ENCODE data around the gene MTOR. TPM values are rescaled to one million over a fixed set of nuclear protein-coding genes. Genes with fewer than 3 reads are reported as not detected.
"Not testable (repeated sequence)": the region's sequence is repeated elsewhere in the genome, so short reads cannot be mapped to it uniquely, and the experiment has no call there.

The MTOR gene
- 48.1 and 54.4 TPM in 2 replicates for total RNA-seq

DNA sequence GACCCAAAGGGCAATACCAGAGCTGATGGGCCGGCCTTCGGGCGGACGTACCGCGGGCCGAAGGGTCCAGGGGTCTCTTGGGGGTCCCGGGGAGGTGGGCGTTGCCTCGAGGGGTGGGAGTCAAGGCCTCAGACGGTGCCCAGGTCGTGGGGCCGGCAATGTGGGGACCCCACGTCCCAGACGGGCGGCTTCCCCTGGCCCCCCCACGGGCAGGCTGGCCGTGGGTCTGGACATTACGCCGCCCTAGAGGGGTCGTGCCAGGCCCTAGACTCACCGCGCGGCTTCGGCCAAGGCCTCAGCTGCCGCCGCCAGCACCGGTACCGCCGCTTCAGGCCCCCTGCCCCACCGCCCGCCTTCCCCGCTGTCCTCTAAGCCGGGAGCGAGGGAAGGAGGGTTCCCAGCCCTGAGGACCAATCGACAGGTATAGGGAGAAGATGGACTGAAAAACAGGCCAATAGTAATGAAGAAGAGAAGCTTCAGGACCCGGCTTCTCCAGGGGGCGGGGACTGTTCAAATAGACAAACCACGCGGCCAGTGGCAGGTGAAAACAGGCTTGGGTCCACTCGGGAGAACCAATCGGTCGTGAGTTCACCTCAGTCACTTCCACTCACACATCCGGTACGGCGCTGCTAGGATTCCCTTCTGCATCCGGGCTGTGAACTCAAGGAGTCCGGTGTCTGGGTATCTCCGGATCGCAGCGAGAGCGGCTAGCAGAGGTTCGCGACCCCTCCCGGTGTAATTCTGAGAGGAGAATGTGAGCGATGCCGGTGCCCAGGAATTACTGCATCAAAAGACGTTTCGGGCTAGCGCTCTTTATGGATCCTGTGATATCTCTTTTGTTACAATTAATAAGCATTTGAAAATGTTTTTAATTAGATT is at the start of gene MTOR:
Gene MTOR (minus strand): TSS at position 381 of the 879 bp plus-strand sequence. CDS start 3,142 bp downstream, outside the sequence.
- Mint-ChIP-seq H3K27ac (peak within 1 kb of the TSS; percentile 81), H3K36me3 (ENCODE audit: low read depth) (peaks cover 18% of the 10 kb centered on the region), H3K9me3 (no peaks in the 10 kb centered on the region), H3K4me3 (peak within 1 kb of the TSS; percentile 90), H3K27me3 (peaks cover 5% of the 10 kb centered on the region), H3K4me1 (peaks cover 7% of the 10 kb centered on the region)
- DNase-seq: peak; percentile 99
- intact Hi-C loops (cut with micrococcal nuclease): loop anchor here (1.0 to 5.0 kb wide), 4 partner anchors 11 to 545 kb away; partner anchors contain the start of genes CLCN6, MTHFR, SRM and TARDBP

GRCh38 chr1:11309385-11309784 is 47.0 kb upstream of the MTOR start:
- H3K36me3 Mint-ChIP-seq (ENCODE audit: low read depth): no peaks in the 10 kb centered on the region
- intact Hi-C loops (cut with micrococcal nuclease): no loop called here
- peaks cover 4% of the 10 kb centered on the region for H3K27me3 Mint-ChIP-seq
- H3K27ac Mint-ChIP-seq: no peak overlapping the region
- no peak overlapping the region for H3K4me3 Mint-ChIP-seq
- H3K4me1 Mint-ChIP-seq: peaks cover 5% of the 10 kb centered on the region
- no peak for DNase-seq
- H3K9me3 Mint-ChIP-seq: no peaks in the 10 kb centered on the region

DNA sequence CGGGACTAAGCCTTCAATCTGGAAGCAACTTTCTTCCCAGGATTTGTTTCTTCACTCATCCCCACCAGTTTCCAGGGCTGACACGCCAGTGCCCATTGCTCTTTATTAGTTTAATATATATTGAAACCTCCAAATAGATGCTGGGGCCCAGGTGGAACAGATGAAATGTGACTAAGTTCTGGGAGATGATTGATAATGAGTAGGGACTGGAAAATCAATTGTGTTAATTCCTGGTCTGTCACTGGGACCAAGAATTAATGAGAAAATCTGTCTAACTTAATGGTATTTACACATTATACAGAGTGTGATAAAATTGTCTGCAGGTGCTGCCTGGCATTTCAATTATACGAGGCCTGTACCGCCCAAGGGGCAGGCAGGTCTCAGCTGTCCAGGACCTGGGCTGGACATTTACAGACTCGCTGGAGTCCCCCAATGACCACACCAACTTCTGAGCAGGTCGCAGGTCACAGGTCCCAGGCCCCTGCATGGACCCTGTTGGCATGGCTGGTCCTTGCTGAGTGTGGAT is 46.4 kb upstream of the MTOR start:
- peaks cover 4% of the 10 kb centered on the region for H3K27me3 Mint-ChIP-seq
- no peak overlapping the region for H3K4me3 Mint-ChIP-seq
- intact Hi-C loops (cut with micrococcal nuclease): no loop called here
- H3K9me3 Mint-ChIP-seq: no peaks in the 10 kb centered on the region
- H3K36me3 Mint-ChIP-seq (ENCODE audit: low read depth): no peaks in the 10 kb centered on the region
- H3K4me1 Mint-ChIP-seq: peaks cover 5% of the 10 kb centered on the region
- no peak for DNase-seq
- no peak overlapping the region for H3K27ac Mint-ChIP-seq

DNA sequence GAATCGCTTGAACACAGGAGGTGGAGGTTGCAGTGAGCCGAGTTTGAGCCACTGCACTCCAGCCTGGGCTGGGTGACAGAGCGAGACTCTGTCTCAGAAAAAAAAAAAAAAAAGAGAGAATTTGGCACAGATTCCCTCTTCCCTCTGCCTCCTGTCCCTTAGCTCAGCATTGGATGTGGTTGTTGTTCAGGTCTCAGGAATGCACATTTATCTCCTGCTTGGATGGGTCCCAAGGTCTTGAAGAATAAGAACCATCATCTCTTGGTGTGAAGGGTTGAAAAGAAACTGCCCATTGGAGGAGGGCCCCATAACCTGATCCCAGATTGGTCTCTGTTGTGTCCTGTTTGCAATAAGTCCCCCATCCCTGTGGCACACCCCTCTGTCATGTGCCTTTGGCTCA is 45.5 kb upstream of the MTOR start:
- H3K36me3 Mint-ChIP-seq (ENCODE audit: low read depth): no peaks in the 10 kb centered on the region
- H3K9me3 Mint-ChIP-seq: no peaks in the 10 kb centered on the region
- H3K4me1 Mint-ChIP-seq: peaks cover 5% of the 10 kb centered on the region
- no peak for DNase-seq
- intact Hi-C loops (cut with micrococcal nuclease): no loop called here
- H3K4me3 Mint-ChIP-seq: no peak overlapping the region
- H3K27me3 Mint-ChIP-seq: peaks cover 4% of the 10 kb centered on the region
- H3K27ac Mint-ChIP-seq: no peak overlapping the region

GRCh38 chr1:11305516-11305915 is 43.2 kb upstream of the MTOR start:
- H3K9me3 Mint-ChIP-seq; H3K27me3 Mint-ChIP-seq; DNase-seq; H3K27ac Mint-ChIP-seq; H3K36me3 Mint-ChIP-seq (ENCODE audit: low read depth); H3K4me3 Mint-ChIP-seq; intact Hi-C loops (cut with micrococcal nuclease); H3K4me1 Mint-ChIP-seq: not testable (repeated sequence)

GRCh38 chr1:11302366-11302765 is 40.0 kb upstream of the MTOR start:
- H3K36me3 Mint-ChIP-seq (ENCODE audit: low read depth): no peaks in the 10 kb centered on the region

DNA sequence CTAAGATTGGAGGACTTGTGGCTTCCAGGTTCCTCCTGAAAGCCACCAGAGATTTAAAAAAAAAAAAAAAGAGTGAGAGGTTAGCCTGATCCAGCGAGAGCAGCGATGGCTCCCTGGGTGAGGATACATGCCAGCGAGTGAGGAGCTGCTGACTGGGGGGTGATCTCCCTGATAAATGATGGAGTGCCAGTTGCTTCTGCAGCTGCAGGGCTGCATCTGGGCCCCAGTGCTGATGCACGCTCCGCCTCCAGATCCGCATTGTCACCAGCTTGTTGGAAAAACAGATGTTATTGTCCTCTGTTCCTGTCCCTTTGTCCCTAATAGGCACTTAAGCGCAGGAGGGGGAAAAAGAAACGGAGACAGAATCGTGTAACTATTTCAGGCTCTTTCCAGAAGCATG is 39.2 kb upstream of the MTOR start:
- no peak for DNase-seq
- H3K27me3 Mint-ChIP-seq: no peaks in the 10 kb centered on the region
- H3K4me3 Mint-ChIP-seq: no peak overlapping the region
- peaks cover 2% of the 10 kb centered on the region for H3K36me3 Mint-ChIP-seq (ENCODE audit: low read depth)
- no peaks in the 10 kb centered on the region for H3K9me3 Mint-ChIP-seq
- H3K27ac Mint-ChIP-seq: peak overlapping the region; percentile 41
- H3K4me1 Mint-ChIP-seq: peaks cover 8% of the 10 kb centered on the region
- intact Hi-C loops (cut with micrococcal nuclease): no loop called here

More at GRCh38 chr1:11302366-11302765, 40.0 kb upstream of the MTOR start:
- peaks cover 1% of the 10 kb centered on the region for H3K27me3 Mint-ChIP-seq
- no peak overlapping the region for H3K27ac Mint-ChIP-seq
- H3K4me1 Mint-ChIP-seq: peaks cover 5% of the 10 kb centered on the region
- H3K9me3 Mint-ChIP-seq: no peaks in the 10 kb centered on the region
- H3K4me3 Mint-ChIP-seq: no peak overlapping the region
- no peak for DNase-seq
- intact Hi-C loops (cut with micrococcal nuclease): no loop called here

DNA sequence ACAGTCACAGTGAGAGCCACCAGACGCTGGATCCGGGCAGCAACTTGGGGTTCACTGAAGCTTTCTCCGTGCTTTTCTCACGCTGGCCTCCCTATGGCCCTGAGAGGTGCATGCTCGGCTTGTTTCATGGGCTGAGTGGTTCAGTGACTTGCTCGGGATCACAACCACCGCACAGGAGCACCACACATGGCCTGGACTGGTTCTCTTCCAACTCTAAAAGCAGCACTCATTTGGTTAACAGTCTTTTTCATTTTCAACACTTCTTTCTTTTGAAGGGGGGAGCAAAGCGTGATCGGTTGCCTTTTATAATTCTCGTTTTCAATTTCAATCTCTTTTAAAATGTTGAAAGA is 36.8 kb upstream of the MTOR start:
- H3K27ac Mint-ChIP-seq: peak overlapping the region; percentile 27
- H3K27me3 Mint-ChIP-seq: no peaks in the 10 kb centered on the region
- H3K4me1 Mint-ChIP-seq: peaks cover 26% of the 10 kb centered on the region
- no peaks in the 10 kb centered on the region for H3K9me3 Mint-ChIP-seq
- no peak overlapping the region for H3K4me3 Mint-ChIP-seq
- DNase-seq: no peak
- peaks cover 14% of the 10 kb centered on the region for H3K36me3 Mint-ChIP-seq (ENCODE audit: low read depth)
- intact Hi-C loops (cut with micrococcal nuclease): no loop called here

- intact Hi-C loops (cut with micrococcal nuclease): no loop called here
Measured at GRCh38 chr1:11298390-11299224, 36.3 kb upstream of the MTOR start.

DNA sequence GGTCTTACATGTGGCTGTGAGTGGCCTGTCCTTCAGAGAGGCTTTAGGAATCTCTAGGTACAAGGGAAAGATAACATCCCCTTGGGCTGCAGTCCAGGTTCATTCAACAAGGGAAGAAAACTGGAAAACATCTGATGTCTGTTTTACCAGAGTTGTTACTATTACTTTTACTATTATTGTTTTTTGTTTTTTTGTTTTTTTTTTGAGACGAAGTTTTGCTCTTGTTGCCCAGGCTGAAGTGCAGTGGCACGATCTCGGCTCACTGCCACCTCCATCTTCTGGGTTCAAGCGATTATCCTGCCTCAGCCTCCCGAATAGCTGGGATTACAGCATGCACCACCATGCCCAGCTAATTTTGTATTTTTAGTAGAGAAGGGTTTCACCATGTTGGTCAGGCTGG is 35.4 kb upstream of the MTOR start:
- peaks cover 30% of the 10 kb centered on the region for H3K4me1 Mint-ChIP-seq

More at GRCh38 chr1:11298390-11299224, 36.3 kb upstream of the MTOR start:
- peaks cover 14% of the 10 kb centered on the region for H3K36me3 Mint-ChIP-seq (ENCODE audit: low read depth)
- H3K4me1 Mint-ChIP-seq: peaks cover 26% of the 10 kb centered on the region
- H3K9me3 Mint-ChIP-seq: no peaks in the 10 kb centered on the region
- H3K27me3 Mint-ChIP-seq: no peaks in the 10 kb centered on the region
- peak overlapping the region; percentile 46 for H3K27ac Mint-ChIP-seq
- H3K4me3 Mint-ChIP-seq: no peak overlapping the region
- DNase-seq: no peak

GRCh38 chr1:11295905-11296304 is 33.6 kb upstream of the MTOR start:
- DNase-seq: no peak

More for the DNA sequence above, 35.4 kb upstream of the MTOR start:
- H3K27me3 Mint-ChIP-seq; H3K9me3 Mint-ChIP-seq; H3K27ac Mint-ChIP-seq; intact Hi-C loops (cut with micrococcal nuclease); DNase-seq; H3K4me3 Mint-ChIP-seq: not testable (repeated sequence)
- peaks cover 21% of the 10 kb centered on the region for H3K36me3 Mint-ChIP-seq (ENCODE audit: low read depth)

DNA sequence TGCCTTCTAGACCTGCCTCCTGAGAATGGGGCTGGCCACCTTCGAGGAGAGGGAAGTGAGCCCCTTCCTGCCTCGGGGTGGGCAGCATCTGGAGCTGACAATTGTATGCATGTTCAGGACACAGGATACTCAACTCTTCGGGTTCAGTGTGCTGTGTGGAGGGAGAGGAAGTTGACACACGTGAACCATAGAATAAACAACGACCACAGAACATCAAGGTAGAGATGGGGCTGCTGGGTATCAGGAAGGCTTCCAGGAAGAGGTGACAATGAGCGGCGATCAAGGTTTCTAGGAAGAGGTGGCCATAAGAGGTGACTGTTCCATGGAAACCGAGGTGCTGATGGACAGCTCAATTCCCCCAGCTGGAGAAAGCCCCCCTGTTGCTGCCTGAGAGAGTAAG is 32.6 kb upstream of the MTOR start:
- DNase-seq: peak; percentile 65
- H3K27me3 Mint-ChIP-seq: no peaks in the 10 kb centered on the region
- H3K9me3 Mint-ChIP-seq: no peaks in the 10 kb centered on the region
- H3K4me1 Mint-ChIP-seq: peaks cover 46% of the 10 kb centered on the region
- peak overlapping the region; percentile 70 for H3K27ac Mint-ChIP-seq
- intact Hi-C loops (cut with micrococcal nuclease): no loop called here
- peak overlapping the region; percentile 36 for H3K4me3 Mint-ChIP-seq
- H3K36me3 Mint-ChIP-seq (ENCODE audit: low read depth): peaks cover 39% of the 10 kb centered on the region

More at GRCh38 chr1:11295905-11296304, 33.6 kb upstream of the MTOR start:
- intact Hi-C loops (cut with micrococcal nuclease): no loop called here
- no peaks in the 10 kb centered on the region for H3K27me3 Mint-ChIP-seq
- H3K27ac Mint-ChIP-seq: no peak overlapping the region
- H3K36me3 Mint-ChIP-seq (ENCODE audit: low read depth): peaks cover 33% of the 10 kb centered on the region
- H3K4me1 Mint-ChIP-seq: peaks cover 40% of the 10 kb centered on the region
- H3K9me3 Mint-ChIP-seq: no peaks in the 10 kb centered on the region
- H3K4me3 Mint-ChIP-seq: no peak overlapping the region

DNA sequence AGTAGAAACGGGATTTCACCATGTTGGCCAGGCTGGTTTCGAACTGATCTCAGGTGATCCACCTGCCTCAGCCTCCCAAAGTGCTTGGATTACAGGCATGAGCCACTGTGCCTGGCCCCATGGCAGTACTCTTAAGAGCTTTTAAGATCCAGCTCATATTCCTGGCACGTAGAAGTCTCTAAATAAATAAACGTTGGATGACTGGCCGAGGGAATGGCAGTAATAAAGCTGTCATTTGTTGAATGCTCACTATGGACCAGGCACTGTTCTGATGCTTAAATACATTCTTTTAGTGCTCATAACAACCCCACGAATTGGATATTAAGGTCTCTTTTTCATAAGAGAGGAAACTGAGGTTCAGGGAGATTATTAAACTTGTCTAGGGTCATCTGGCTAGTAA is 31.5 kb upstream of the MTOR start:
- no peak for DNase-seq
- no peak overlapping the region for H3K4me3 Mint-ChIP-seq
- peaks cover 44% of the 10 kb centered on the region for H3K36me3 Mint-ChIP-seq (ENCODE audit: low read depth)
- H3K4me1 Mint-ChIP-seq: peaks cover 46% of the 10 kb centered on the region
- intact Hi-C loops (cut with micrococcal nuclease): no loop called here
- no peaks in the 10 kb centered on the region for H3K27me3 Mint-ChIP-seq
- H3K9me3 Mint-ChIP-seq: no peaks in the 10 kb centered on the region
- no peak overlapping the region for H3K27ac Mint-ChIP-seq

GRCh38 chr1:11291049-11291448 is 28.7 kb upstream of the MTOR start:
- peaks cover 58% of the 10 kb centered on the region for H3K36me3 Mint-ChIP-seq (ENCODE audit: low read depth)
- H3K27ac Mint-ChIP-seq: no peak overlapping the region
- no peaks in the 10 kb centered on the region for H3K27me3 Mint-ChIP-seq
- intact Hi-C loops (cut with micrococcal nuclease): no loop called here
- no peak overlapping the region for H3K4me3 Mint-ChIP-seq
- H3K9me3 Mint-ChIP-seq: no peaks in the 10 kb centered on the region
- peaks cover 43% of the 10 kb centered on the region for H3K4me1 Mint-ChIP-seq
- DNase-seq: no peak
